A549 (cell line): ENCODE data around the gene ZNF213. TPM values are rescaled to one million over a fixed set of nuclear protein-coding genes. Genes with fewer than 3 reads are reported as not detected.

Experiments
- ATAC-seq, 2 experiments: fragments of 200-7000 bp in 1 of 2; fragments of >200 bp in 1 of 2; cut with Nextera tagmentation in 1 of 2; cut with Tn5 transposase in 1 of 2; 3 replicates each; pipeline versions ENCODE4 v1.8.0 to v1.9.1; 2018 to 2020; ENCODE audit warnings: mild to moderate bottlenecking in 1 of 2, moderate library complexity in 1 of 2
- CTCF ChIA-PET: fragments of 300-600 bp; sonication (Branson Sonifier 250); formaldehyde crosslinking; extraction: SDS; loops from one replicate; lab custom pipeline; 2021; ENCODE audit warnings: antibody characterized with exemption, inconsistent platforms; lab: Yijun Ruan, JAX
- POLR2A ChIA-PET: fragments of 350-600 bp; formaldehyde crosslinking; extraction: SDS; loops from one replicate; lab custom pipeline; 2021; ENCODE audit warnings: antibody characterized with exemption, inconsistent platforms; lab: Yijun Ruan, JAX
- DNase-seq, 2 experiments: peaks; one replicate each; pipeline versions ENCODE4 v3.0.0 to v3.0.0-alpha.2; 2011 to 2016; ENCODE audit warnings: low read depth in 1 of 2, low spot score in 1 of 2
- FAIRE-seq: peaks from 2 replicates; lab custom pipeline; 2011; peaks lifted over from hg19 to GRCh38; lab: Jason Lieb, UNC
- H3K27ac ChIP-seq, 2 experiments: fragments of >200 bp; sonication (Bioruptor Twin); formaldehyde crosslinking; 3 replicates each; pipeline ENCODE4 v1.5.1; 2016 to 2017
- H3K4me1 ChIP-seq: fragments of >200 bp; sonication (Bioruptor Twin); formaldehyde crosslinking; 3 replicates; pipeline ENCODE4 v1.6.1; 2016
- H3K4me2 ChIP-seq: fragments of >200 bp; sonication (Bioruptor Twin); formaldehyde crosslinking; 3 replicates; pipeline ENCODE4 v1.6.1; 2016
- H3K4me3 ChIP-seq: fragments of >200 bp; sonication (Bioruptor Twin); formaldehyde crosslinking; 3 replicates; pipeline ENCODE4 v1.5.1; 2016
- H3K9me3 ChIP-seq: fragments of >200 bp; sonication (Bioruptor Twin); formaldehyde crosslinking; 3 replicates; pipeline ENCODE4 v1.6.1; 2016
- BCL3 ChIP-seq: fragments of >200 bp; sonication (Bioruptor Twin); formaldehyde crosslinking; IDR thresholded peaks from 3 replicates; pipeline ENCODE4 v1.6.1; 2016
- CHD2 ChIP-seq: fragments of 150-350 bp; IDR thresholded peaks from 2 replicates; pipeline ENCODE4 v1.6.1; 2014; ENCODE audit warnings: low read length; ENCODE audit not compliant: partially characterized antibody
- FOSB ChIP-seq: fragments of 250-450 bp; sonication (Bioruptor Pico); IDR thresholded peaks from 2 replicates; pipeline ENCODE4 v1.5.0; 2020; ENCODE audit warnings: mild to moderate bottlenecking, moderate library complexity
- KDM1A ChIP-seq: fragments of 200-600 bp; sonication (generic); IDR thresholded peaks from 2 replicates; pipeline ENCODE4 v1.6.1; 2016; ENCODE audit warnings: low read depth, mild to moderate bottlenecking
- POLR2AphosphoS2 ChIP-seq: conservative IDR thresholded peaks from 2 replicates; pipeline ENCODE4 v1.6.1; 2012; ENCODE audit warnings: low read length, improper control_type of control experiment, inconsistent platforms
- RARB ChIP-seq: fragments of 250-450 bp; sonication (Bioruptor Pico); IDR thresholded peaks from 2 replicates; pipeline ENCODE4 v1.8.0; 2021; ENCODE audit warnings: mild to moderate bottlenecking, moderate library complexity
- RCOR1 ChIP-seq: fragments of 150-350 bp; IDR thresholded peaks from 2 replicates; pipeline ENCODE4 v1.6.1; 2014; ENCODE audit warnings: antibody characterized with exemption, low read length, low read depth
- SMC3 ChIP-seq: fragments of >200 bp; sonication (Bioruptor Twin); formaldehyde crosslinking; IDR thresholded peaks from 3 replicates; pipeline ENCODE4 v1.6.1; 2018; ENCODE audit warnings: inconsistent platforms
- TP53 ChIP-seq: fragments of 250-450 bp; sonication (Bioruptor Pico); IDR thresholded peaks from 2 replicates; pipeline ENCODE4 v1.5.0; 2021; ENCODE audit warnings: mild to moderate bottlenecking, moderate library complexity
- ZC3H11A ChIP-seq: fragments of 450-650 bp; IDR thresholded peaks from 2 replicates; pipeline ENCODE4 v1.6.1; 2014; ENCODE audit warnings: antibody characterized with exemption, mild to moderate bottlenecking
- WGBS: methylation state at CpG from one replicate; pipeline ENCODE4 v1.1.6; 2017; ENCODE audit errors: missing lambda C conversion rate; 5-methylcytosine and 5-hydroxymethylcytosine counted together
- polyA plus RNA-seq, 4 experiments: library from polyadenylated mRNA; depleted of rRNA in 3 of 4; stranded (reverse); fragments of >200 nt; fragmentation: RNase III in 1 of 4; extraction: RNeasy Plus Mini Kit Qiagen cat#74134 plus additional on column Dnase treatment in 1 of 4; gene quantifications; 2 replicates in 3 of 4; 3 replicates in 1 of 4; pipeline ENCODE4 v1.2.3, GENCODE V29; 2011 to 2017
- small RNA-seq, 6 experiments: library from RNA; depleted of rRNA; stranded (forward); fragments of <200 nt; gene quantifications; one replicate each; pipeline ENCODE3, GENCODE V24; 2012
- TF ChIP-seq, protein P1 (sequence below): IDR thresholded peaks from 2 replicates; pipeline ENCODE4 v1.6.1; 2012
- TF ChIP-seq, protein P2 (sequence below): fragments of 250-450 bp; sonication (Bioruptor Pico); IDR thresholded peaks from 2 replicates; pipeline ENCODE4 v1.5.0; 2020; ENCODE audit warnings: low read depth, mild to moderate bottlenecking, moderate library complexity

The ZNF213 gene
- polyA plus RNA-seq, 2 of the 4 experiments (the other 2 are of a cell fraction), result 0.72 to 6.1 TPM

GRCh38 chr16:3190949-3191353 is 56.1 kb downstream of the ZNF213 start:
- Histone ChIP-seq H3K4me2 (peak overlapping the region; percentile 91), H3K9me3 (no peaks in the 10 kb centered on the region), H3K4me1 (peaks cover 14% of the 10 kb centered on the region), H3K4me3 (peak overlapping the region; percentile 71), H3K27ac (peak overlapping the region in 1 of 2 experiments; percentile 54; a peak in 3 of 6 replicates)
- TF ChIP-seq RARB (CRISPR knock-in tag) (no peak), RCOR1 (no peak), ZC3H11A (no peak), SMC3 (no peak), CHD2 (no peak), POLR2AphosphoS2 (no peak), TP53 (CRISPR knock-in tag) (no peak), KDM1A (no peak), BCL3 (no peak), FOSB (no peak)
- TF ChIP-seq, protein P1, sequence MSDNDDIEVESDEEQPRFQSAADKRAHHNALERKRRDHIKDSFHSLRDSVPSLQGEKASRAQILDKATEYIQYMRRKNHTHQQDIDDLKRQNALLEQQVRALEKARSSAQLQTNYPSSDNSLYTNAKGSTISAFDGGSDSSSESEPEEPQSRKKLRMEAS, result no peak
- TF ChIP-seq, protein P2, sequence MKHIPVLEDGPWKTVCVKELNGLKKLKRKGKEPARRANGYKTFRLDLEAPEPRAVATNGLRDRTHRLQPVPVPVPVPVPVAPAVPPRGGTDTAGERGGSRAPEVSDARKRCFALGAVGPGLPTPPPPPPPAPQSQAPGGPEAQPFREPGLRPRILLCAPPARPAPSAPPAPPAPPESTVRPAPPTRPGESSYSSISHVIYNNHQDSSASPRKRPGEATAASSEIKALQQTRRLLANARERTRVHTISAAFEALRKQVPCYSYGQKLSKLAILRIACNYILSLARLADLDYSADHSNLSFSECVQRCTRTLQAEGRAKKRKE (CRISPR knock-in tag), result no peak
- FAIRE-seq (no peak), DNase-seq (peak in 1 of 2 experiments; percentile 67), ATAC-seq (peak; percentile 0 to 4; a peak in 3 of 6 replicates)
- POLR2A ChIA-PET, result interaction anchor here (0.8 to 2.0 kb wide), 3 partner anchors 92 to 266 kb away, joined by 4 to 8 read pairs (median 4); partner anchors contain the start of genes ZNF174 and ZNF263
- CTCF ChIA-PET, result interaction anchor here (0.9 to 1.4 kb wide), 2 partner anchors 39 to 40 kb away, joined by 3 read pairs; no protein-coding TSS in a partner anchor
- WGBS, result under 1% methylated on average over 13 of the region's 16 CpGs

Small RNA genes within 50 kb of the gene (small RNA-seq; reads per million reads assigned to genes)
- 0 to 0.66 (median 0) reads per million in 6 experiments for gene RNU1-22P

Other genes with a start within 250 kb of the ZNF213 start
- 9.3 and 10.6 TPM in 2 replicates for gene FLYWCH1, start 223.1 kb upstream of the ZNF213 start, polyA plus RNA-seq (2011; rRNA removed)
- 20.5 to 22.5 TPM (median 22.3 TPM) in 3 replicates for gene FLYWCH1, start 223.1 kb upstream of the ZNF213 start, polyA plus RNA-seq (2017; fragmentation: RNase III; extraction: RNeasy Plus Mini Kit Qiagen cat#74134 plus additional on column Dnase treatment)
- gene KREMEN2, start 170.8 kb upstream of the ZNF213 start, polyA plus RNA-seq (2011; rRNA removed), result 0.28 and 0.35 TPM in 2 replicates
- 1.4 to 1.6 TPM (median 1.5 TPM) in 3 replicates for gene KREMEN2, start 170.8 kb upstream of the ZNF213 start, polyA plus RNA-seq (2017; fragmentation: RNase III; extraction: RNeasy Plus Mini Kit Qiagen cat#74134 plus additional on column Dnase treatment)
- 8.0 and 9.0 TPM in 2 replicates for gene PAQR4, start 165.7 kb upstream of the ZNF213 start, polyA plus RNA-seq (2011; rRNA removed)
- gene PAQR4, start 165.7 kb upstream of the ZNF213 start, polyA plus RNA-seq (2017; fragmentation: RNase III; extraction: RNeasy Plus Mini Kit Qiagen cat#74134 plus additional on column Dnase treatment), result 17.5 to 18.6 TPM (median 18.5 TPM) in 3 replicates
- gene PKMYT1, start 154.6 kb upstream of the ZNF213 start, polyA plus RNA-seq (2011; rRNA removed), result 8.4 and 10.5 TPM in 2 replicates
- gene PKMYT1, start 154.6 kb upstream of the ZNF213 start, polyA plus RNA-seq (2017; fragmentation: RNase III; extraction: RNeasy Plus Mini Kit Qiagen cat#74134 plus additional on column Dnase treatment), result 50.5 to 55.2 TPM (median 52.5 TPM) in 3 replicates
- 0.03 and 0.12 TPM in 2 replicates for gene CLDN9, start 122.1 kb upstream of the ZNF213 start, polyA plus RNA-seq (2011; rRNA removed)
- 0.06 to 0.16 TPM (median 0.12 TPM) in 3 replicates for gene CLDN9, start 122.1 kb upstream of the ZNF213 start, polyA plus RNA-seq (2017; fragmentation: RNase III; extraction: RNeasy Plus Mini Kit Qiagen cat#74134 plus additional on column Dnase treatment)
- gene CLDN6, start 116.8 kb upstream of the ZNF213 start, polyA plus RNA-seq (2011; rRNA removed), result 0.11 TPM in 1 of 2 replicates, not detected in the other
- gene CLDN6, start 116.8 kb upstream of the ZNF213 start, polyA plus RNA-seq (2017; fragmentation: RNase III; extraction: RNeasy Plus Mini Kit Qiagen cat#74134 plus additional on column Dnase treatment), result 0.13 to 0.25 TPM (median 0.20 TPM) in 3 replicates
- 89.0 and 111 TPM in 2 replicates for gene TNFRSF12A, start 114.7 kb upstream of the ZNF213 start, polyA plus RNA-seq (2011; rRNA removed)
- gene TNFRSF12A, start 114.7 kb upstream of the ZNF213 start, polyA plus RNA-seq (2017; fragmentation: RNase III; extraction: RNeasy Plus Mini Kit Qiagen cat#74134 plus additional on column Dnase treatment), result 295 to 325 TPM (median 314 TPM) in 3 replicates
- 46.4 and 60.3 TPM in 2 replicates for gene HCFC1R1, start 111.1 kb upstream of the ZNF213 start, polyA plus RNA-seq (2011; rRNA removed)
- gene HCFC1R1, start 111.1 kb upstream of the ZNF213 start, polyA plus RNA-seq (2017; fragmentation: RNase III; extraction: RNeasy Plus Mini Kit Qiagen cat#74134 plus additional on column Dnase treatment), result 131 to 199 TPM (median 179 TPM) in 3 replicates
- 31.8 and 32.5 TPM in 2 replicates for gene THOC6, start 111.0 kb upstream of the ZNF213 start, polyA plus RNA-seq (2011; rRNA removed)
- gene THOC6, start 111.0 kb upstream of the ZNF213 start, polyA plus RNA-seq (2017; fragmentation: RNase III; extraction: RNeasy Plus Mini Kit Qiagen cat#74134 plus additional on column Dnase treatment), result 48.7 to 56.5 TPM (median 53.2 TPM) in 3 replicates
- gene BICDL2, start 98.1 kb upstream of the ZNF213 start, polyA plus RNA-seq (2011; rRNA removed), result not detected in 2 replicates
- gene BICDL2, start 98.1 kb upstream of the ZNF213 start, polyA plus RNA-seq (2017; fragmentation: RNase III; extraction: RNeasy Plus Mini Kit Qiagen cat#74134 plus additional on column Dnase treatment), result not detected in 3 replicates
- gene MMP25, start 88.5 kb upstream of the ZNF213 start, polyA plus RNA-seq (2011; rRNA removed), result 0.03 and 0.04 TPM in 2 replicates
- gene MMP25, start 88.5 kb upstream of the ZNF213 start, polyA plus RNA-seq (2017; fragmentation: RNase III; extraction: RNeasy Plus Mini Kit Qiagen cat#74134 plus additional on column Dnase treatment), result 0.25 to 0.31 TPM (median 0.25 TPM) in 3 replicates
- 8.9 and 12.4 TPM in 2 replicates for gene IL32, start 69.4 kb upstream of the ZNF213 start, polyA plus RNA-seq (2011; rRNA removed)
- gene IL32, start 69.4 kb upstream of the ZNF213 start, polyA plus RNA-seq (2017; fragmentation: RNase III; extraction: RNeasy Plus Mini Kit Qiagen cat#74134 plus additional on column Dnase treatment), result 18.8 to 32.0 TPM (median 20.2 TPM) in 3 replicates
- 0.08 and 0.09 TPM in 2 replicates for gene ZSCAN10, start 35.7 kb upstream of the ZNF213 start, polyA plus RNA-seq (2011; rRNA removed)
- gene ZSCAN10, start 35.7 kb upstream of the ZNF213 start, polyA plus RNA-seq (2017; fragmentation: RNase III; extraction: RNeasy Plus Mini Kit Qiagen cat#74134 plus additional on column Dnase treatment), result not detected in 3 replicates
- 3.1 and 4.3 TPM in 2 replicates for gene ZNF205, start 22.4 kb upstream of the ZNF213 start, polyA plus RNA-seq (2011; rRNA removed)
- gene ZNF205, start 22.4 kb upstream of the ZNF213 start, polyA plus RNA-seq (2017; fragmentation: RNase III; extraction: RNeasy Plus Mini Kit Qiagen cat#74134 plus additional on column Dnase treatment), result 8.5 to 9.6 TPM (median 9.2 TPM) in 3 replicates
- gene OR1F1, start 53.2 kb downstream of the ZNF213 start, polyA plus RNA-seq (2011; rRNA removed), result 1.3 and 1.6 TPM in 2 replicates
- gene OR1F1, start 53.2 kb downstream of the ZNF213 start, polyA plus RNA-seq (2017; fragmentation: RNase III; extraction: RNeasy Plus Mini Kit Qiagen cat#74134 plus additional on column Dnase treatment), result 0.20 to 0.34 TPM (median 0.31 TPM) in 3 replicates
- gene ZNF200, start 100.1 kb downstream of the ZNF213 start, polyA plus RNA-seq (2011; rRNA removed), result 7.4 and 7.5 TPM in 2 replicates
- 6.5 to 6.9 TPM (median 6.7 TPM) in 3 replicates for gene ZNF200, start 100.1 kb downstream of the ZNF213 start, polyA plus RNA-seq (2017; fragmentation: RNase III; extraction: RNeasy Plus Mini Kit Qiagen cat#74134 plus additional on column Dnase treatment)
- gene MEFV, start 121.6 kb downstream of the ZNF213 start, polyA plus RNA-seq (2011; rRNA removed), result 0.04 TPM in 1 of 2 replicates, not detected in the other
- gene MEFV, start 121.6 kb downstream of the ZNF213 start, polyA plus RNA-seq (2017; fragmentation: RNase III; extraction: RNeasy Plus Mini Kit Qiagen cat#74134 plus additional on column Dnase treatment), result not detected in 3 replicates
- gene ZNF263, start 148.5 kb downstream of the ZNF213 start, polyA plus RNA-seq (2011; rRNA removed), result 20.9 and 38.4 TPM in 2 replicates
- gene ZNF263, start 148.5 kb downstream of the ZNF213 start, polyA plus RNA-seq (2017; fragmentation: RNase III; extraction: RNeasy Plus Mini Kit Qiagen cat#74134 plus additional on column Dnase treatment), result 24.3 to 24.8 TPM (median 24.4 TPM) in 3 replicates
- 3.0 and 4.3 TPM in 2 replicates for gene TIGD7, start 170.4 kb downstream of the ZNF213 start, polyA plus RNA-seq (2011; rRNA removed)
- 1.8 to 2.1 TPM (median 1.9 TPM) in 3 replicates for gene TIGD7, start 170.4 kb downstream of the ZNF213 start, polyA plus RNA-seq (2017; fragmentation: RNase III; extraction: RNeasy Plus Mini Kit Qiagen cat#74134 plus additional on column Dnase treatment)
- gene ZNF75A, start 170.5 kb downstream of the ZNF213 start, polyA plus RNA-seq (2011; rRNA removed), result 27.3 and 28.8 TPM in 2 replicates
- gene ZNF75A, start 170.5 kb downstream of the ZNF213 start, polyA plus RNA-seq (2017; fragmentation: RNase III; extraction: RNeasy Plus Mini Kit Qiagen cat#74134 plus additional on column Dnase treatment), result 16.6 to 19.2 TPM (median 18.5 TPM) in 3 replicates
- gene OR2C1, start 220.9 kb downstream of the ZNF213 start, polyA plus RNA-seq (2011; rRNA removed), result not detected in 2 replicates
- gene OR2C1, start 220.9 kb downstream of the ZNF213 start, polyA plus RNA-seq (2017; fragmentation: RNase III; extraction: RNeasy Plus Mini Kit Qiagen cat#74134 plus additional on column Dnase treatment), result not detected in 3 replicates